GM12891 (cell line): ENCODE results near the gene ATP2B2.

Experiments
- POLR2A ChIP-seq: IDR thresholded peaks from 2 replicates; pipeline ENCODE4 v1.6.1; 2011; ENCODE audit warnings: low read depth, low read length, control low read depth
- POLR2AphosphoS5 ChIP-seq: IDR thresholded peaks from 2 replicates; pipeline ENCODE4 v1.6.1; 2011; ENCODE audit warnings: low read depth, low read length, control low read depth
- TAF1 ChIP-seq: IDR thresholded peaks from 2 replicates; pipeline ENCODE4 v1.6.1; 2011; ENCODE audit warnings: low read depth, low read length, control low read depth

DNA sequence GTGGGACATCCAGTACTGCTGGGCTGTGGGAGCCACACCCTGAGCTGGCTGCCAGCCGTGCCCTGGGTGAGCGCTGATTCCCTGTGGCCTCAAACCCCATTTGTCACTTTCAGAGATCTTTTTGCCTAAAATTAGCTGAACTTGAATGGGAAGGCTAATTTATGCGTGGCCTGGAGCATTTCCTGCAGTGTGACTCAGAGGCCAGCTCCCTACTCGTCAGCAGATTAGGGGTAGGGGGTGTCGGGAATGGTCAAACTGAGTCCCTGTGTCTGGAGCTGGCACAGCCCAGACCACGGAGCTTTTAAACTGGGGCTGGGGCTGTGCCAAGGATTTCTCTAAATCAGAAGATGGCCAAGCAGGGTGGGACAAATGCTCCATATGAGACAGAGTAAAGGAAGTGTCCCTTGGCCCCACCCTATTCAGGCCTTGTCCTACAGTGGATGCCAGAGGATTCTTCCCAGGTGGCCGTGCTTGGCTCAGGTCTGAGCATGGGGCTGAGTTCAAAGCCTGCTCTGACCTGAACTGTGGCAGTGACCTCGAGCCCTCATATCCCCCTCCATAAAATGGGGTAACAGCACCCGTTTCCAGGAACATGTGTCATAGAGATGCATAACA, 59.7 kb downstream of the ATP2B2 start:
- TF ChIP-seq POLR2A: no peak
- no peak for TF ChIP-seq POLR2AphosphoS5
- TF ChIP-seq TAF1: no peak
